Pancreas (tissue), 10 donors: Measurements from ENCODE around the gene BAHCC1. TPM values are rescaled to one million over a fixed set of nuclear protein-coding genes. Genes with fewer than 3 reads are reported as not detected.

Experiments
- ATAC-seq, 4 donors: fragments of 200-7000 bp; cut with Tn5 transposase; one replicate each; pipeline versions ENCODE4 v1.8.0 to v1.9.1; 2020; ENCODE audit warnings: mild to moderate bottlenecking in 4 of 4, moderate library complexity in 4 of 4
- DNase-seq, 6 donors: peaks; one replicate each; pipeline ENCODE4 v3.0.0-alpha.2; 2020
- FAIRE-seq: peaks from 2 replicates; lab custom pipeline; 2012; peaks lifted over from hg19 to GRCh38; lab: Jason Lieb, UNC
- H3K27ac ChIP-seq, 4 donors: fragments of 200-600 bp; sonication (generic); 1 replicate in 3 of 4; 2 replicates in 1 of 4; pipeline versions ENCODE4 v1.5.0 to v1.8.0; 2020
- H3K27me3 ChIP-seq, 4 donors: fragments of 200-600 bp; one replicate each; pipeline ENCODE4 v1.8.0; 2021
- H3K36me3 ChIP-seq, 3 donors: fragments of 200-600 bp; sonication (generic) in 1 of 3; one replicate each; pipeline versions ENCODE4 v1.5.0 to v1.8.0; 2020 to 2021
- H3K4me1 ChIP-seq, 3 donors: fragments of 200-600 bp; one replicate each; pipeline ENCODE4 v1.8.0; 2021
- H3K4me3 ChIP-seq, 4 donors: fragments of 200-600 bp; sonication (generic) in 2 of 4; one replicate each; pipeline versions ENCODE4 v1.5.0 to v1.8.0; 2020 to 2021
- H3K9me3 ChIP-seq, 4 donors: fragments of 200-600 bp; one replicate each; pipeline ENCODE4 v1.8.0; 2021
- CTCF ChIP-seq, 4 donors: fragments of 200-600 bp; sonication (generic) in 3 of 4; IDR thresholded peaks; one replicate each; pipeline versions ENCODE4 v1.5.0 to v1.8.0; 2021; ENCODE audit warnings: antibody characterized with exemption in 4 of 4
- WGBS, 2 donors: extraction: QIAGEN DNeasy Blood & Tissue Kit; methylation state at CpG; one replicate each; pipeline ENCODE4 v1.1.7; 2013; 5-methylcytosine and 5-hydroxymethylcytosine counted together
- intact Hi-C, 3 donors: fragments of 100-400 bp; cut with DNase I; formaldehyde crosslinking; loops; one replicate each; pipeline versions ENCODE4 v1.11.1 to v1.14.2; 2022
- polyA plus RNA-seq, 2 donors: library from polyadenylated mRNA; stranded (reverse); fragments of 200-250 nt; gene quantifications; one replicate each; pipeline ENCODE4 v1.2.3, GENCODE V29; 2013
- total RNA-seq, 6 donors: library from RNA; stranded (reverse); fragmentation: NEBNext Ultra II Directional in 4 of 6; extraction: Animal tissue kit (Norgen Biotek cat#: 25700) in 4 of 6; gene quantifications; one replicate each; pipeline versions ENCODE4 v1.2.1 to v1.2.4, GENCODE V29; 2021 to 2023
- donor health status: healthy with polysubstance abuse.
- donor health status: DM: no; HTN: no; CAD: no; lungs with moderate emphysema.
- donor health status: DM: no; HTN: no; CAD: no.
- donor health status: control.
- donor health status: control.
- donor health status: Bipolar disorder and iron deficiency.
- donor health status: DM: yes; HTN: yes; CAD: no.
- donor health status: DM: no; HTN: no; CAD: no.
- donor health status: DM: no; HTN: no; CAD: no.
- donor health status: DM: yes; HTN: yes; CAD: no.

The BAHCC1 gene
- total and polyA plus RNA-seq, 8 donors = 8.0 to 24.1 (median 10.5) TPM

GRCh38 chr17:81476097-81476496 lies 80.8 kb downstream of the BAHCC1 start:
- Histone ChIP-seq H3K4me1 (peaks cover 0 to 8% (median 6%) of the 10 kb centered on the region in 3 donors), H3K36me3 (no peaks in the 10 kb centered on the region), H3K4me3 (no peak overlapping the region), H3K27me3 (no peaks in the 10 kb centered on the region), H3K9me3 (no peaks in the 10 kb centered on the region), H3K27ac (no peak overlapping the region)
- FAIRE-seq (no peak), DNase-seq (no peak), ATAC-seq (no peak)
- intact Hi-C loops = loop anchor here in 1 of 3 donors (10.0 kb wide), 1 partner anchor 71 kb away; no protein-coding TSS in a partner anchor
- TF ChIP-seq CTCF (IDR thresholded peaks at IDR 0.05) = no peak
- WGBS, 2 donors = 89 to 93% methylated on average over 7 of the region's 7 CpGs

- Histone ChIP-seq H3K27ac (no peak overlapping the region), H3K4me1 (peaks cover 0 to 8% (median 6%) of the 10 kb centered on the region in 3 donors), H3K9me3 (no peaks in the 10 kb centered on the region), H3K4me3 (no peak overlapping the region), H3K27me3 (no peaks in the 10 kb centered on the region), H3K36me3 (no peaks in the 10 kb centered on the region)
- intact Hi-C loops = loop anchor here in 1 of 3 donors (10.0 kb wide), 1 partner anchor 72 kb away; no protein-coding TSS in a partner anchor
- ATAC-seq (no peak), DNase-seq (no peak), FAIRE-seq (no peak)
- WGBS, 2 donors = 92 to 93% methylated on average over 6 of the region's 6 CpGs
- no peak for TF ChIP-seq CTCF (IDR thresholded peaks at IDR 0.05)
These were observed 81.4 kb downstream of the BAHCC1 start for GRCh38 chr17:81476635-81477034.

- no peaks in the 10 kb centered on the region for H3K27me3 ChIP-seq
- 87 to 93% methylated on average over 6 to 7 of the region's 7 CpGs for WGBS, 2 donors
- H3K36me3 ChIP-seq = no peaks in the 10 kb centered on the region
- ATAC-seq (no peak), DNase-seq (no peak), FAIRE-seq (no peak)
- no peak overlapping the region for H3K27ac ChIP-seq
- intact Hi-C loops = loop anchor here in 1 of 3 donors (10.0 kb wide), 1 partner anchor 72 kb away; no protein-coding TSS in a partner anchor
- H3K4me1 ChIP-seq = peaks cover 0 to 8% (median 6%) of the 10 kb centered on the region in 3 donors
- TF ChIP-seq CTCF (IDR thresholded peaks at IDR 0.05) = no peak
- H3K9me3 ChIP-seq = no peaks in the 10 kb centered on the region
- no peak overlapping the region for H3K4me3 ChIP-seq
These were observed 81.9 kb downstream of the BAHCC1 start for GRCh38 chr17:81477173-81477572.

GRCh38 chr17:81478119-81478518 lies 82.9 kb downstream of the BAHCC1 start:
- no peaks in the 10 kb centered on the region for H3K27me3 ChIP-seq
- no peak for FAIRE-seq
- intact Hi-C loops = loop anchor here in 1 of 3 donors (10.0 kb wide), 1 partner anchor 73 kb away; no protein-coding TSS in a partner anchor
- no peak overlapping the region for H3K27ac ChIP-seq
- peak in 1 of 6 donors; percentile 30 for DNase-seq
- no peaks in the 10 kb centered on the region for H3K36me3 ChIP-seq
- WGBS, 2 donors = 94 to 95% methylated on average over 20 of the region's 20 CpGs
- no peak overlapping the region for H3K4me3 ChIP-seq
- no peak for TF ChIP-seq CTCF (IDR thresholded peaks at IDR 0.05)
- no peaks in the 10 kb centered on the region for H3K9me3 ChIP-seq
- H3K4me1 ChIP-seq = peaks cover 1 to 9% (median 4%) of the 10 kb centered on the region in 3 donors
- ATAC-seq = no peak
